AG09309 (cell line): ENCODE data around the gene NPM1.

ENCODE experiments used
- DNase-seq: peaks from one replicate; pipeline ENCODE4 v3.0.0-alpha.2; 2010; ENCODE audit warnings: low read depth
- H3K4me3 ChIP-seq: 2 replicates; pipeline ENCODE4 v1.5.1; 2011; ENCODE audit warnings: mild to moderate bottlenecking, low read depth, low read length, moderate library complexity; ENCODE audit not compliant: control insufficient read depth
- TF ChIP-seq, protein P1 (sequence below): IDR thresholded peaks from 2 replicates; pipeline ENCODE4 v1.5.1; 2011; ENCODE audit warnings: mild to moderate bottlenecking, low read depth, low read length, inconsistent platforms; ENCODE audit not compliant: insufficient read depth, control insufficient read depth; ENCODE audit errors: missing control alignments

The NPM1 gene

GRCh38 chr5:171444582-171444981, 56.9 kb downstream of the NPM1 start:
- TF ChIP-seq, protein P1, sequence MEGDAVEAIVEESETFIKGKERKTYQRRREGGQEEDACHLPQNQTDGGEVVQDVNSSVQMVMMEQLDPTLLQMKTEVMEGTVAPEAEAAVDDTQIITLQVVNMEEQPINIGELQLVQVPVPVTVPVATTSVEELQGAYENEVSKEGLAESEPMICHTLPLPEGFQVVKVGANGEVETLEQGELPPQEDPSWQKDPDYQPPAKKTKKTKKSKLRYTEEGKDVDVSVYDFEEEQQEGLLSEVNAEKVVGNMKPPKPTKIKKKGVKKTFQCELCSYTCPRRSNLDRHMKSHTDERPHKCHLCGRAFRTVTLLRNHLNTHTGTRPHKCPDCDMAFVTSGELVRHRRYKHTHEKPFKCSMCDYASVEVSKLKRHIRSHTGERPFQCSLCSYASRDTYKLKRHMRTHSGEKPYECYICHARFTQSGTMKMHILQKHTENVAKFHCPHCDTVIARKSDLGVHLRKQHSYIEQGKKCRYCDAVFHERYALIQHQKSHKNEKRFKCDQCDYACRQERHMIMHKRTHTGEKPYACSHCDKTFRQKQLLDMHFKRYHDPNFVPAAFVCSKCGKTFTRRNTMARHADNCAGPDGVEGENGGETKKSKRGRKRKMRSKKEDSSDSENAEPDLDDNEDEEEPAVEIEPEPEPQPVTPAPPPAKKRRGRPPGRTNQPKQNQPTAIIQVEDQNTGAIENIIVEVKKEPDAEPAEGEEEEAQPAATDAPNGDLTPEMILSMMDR: no peak
- H3K4me3 ChIP-seq: no peak overlapping the region
- no peak for DNase-seq

- no peak overlapping the region for H3K4me3 ChIP-seq
- DNase-seq: peak; percentile 32
- TF ChIP-seq, protein P1: no peak
Measured at GRCh38 chr5:171445644-171446516, 58.2 kb downstream of the NPM1 start.

GRCh38 chr5:171447226-171447625, 59.6 kb downstream of the NPM1 start:
- TF ChIP-seq, protein P1: no peak
- no peak overlapping the region for H3K4me3 ChIP-seq
- DNase-seq: no peak

- DNase-seq: no peak
- TF ChIP-seq, protein P1: no peak
Measured at GRCh38 chr5:171449426-171449825, 61.8 kb downstream of the NPM1 start.

DNA sequence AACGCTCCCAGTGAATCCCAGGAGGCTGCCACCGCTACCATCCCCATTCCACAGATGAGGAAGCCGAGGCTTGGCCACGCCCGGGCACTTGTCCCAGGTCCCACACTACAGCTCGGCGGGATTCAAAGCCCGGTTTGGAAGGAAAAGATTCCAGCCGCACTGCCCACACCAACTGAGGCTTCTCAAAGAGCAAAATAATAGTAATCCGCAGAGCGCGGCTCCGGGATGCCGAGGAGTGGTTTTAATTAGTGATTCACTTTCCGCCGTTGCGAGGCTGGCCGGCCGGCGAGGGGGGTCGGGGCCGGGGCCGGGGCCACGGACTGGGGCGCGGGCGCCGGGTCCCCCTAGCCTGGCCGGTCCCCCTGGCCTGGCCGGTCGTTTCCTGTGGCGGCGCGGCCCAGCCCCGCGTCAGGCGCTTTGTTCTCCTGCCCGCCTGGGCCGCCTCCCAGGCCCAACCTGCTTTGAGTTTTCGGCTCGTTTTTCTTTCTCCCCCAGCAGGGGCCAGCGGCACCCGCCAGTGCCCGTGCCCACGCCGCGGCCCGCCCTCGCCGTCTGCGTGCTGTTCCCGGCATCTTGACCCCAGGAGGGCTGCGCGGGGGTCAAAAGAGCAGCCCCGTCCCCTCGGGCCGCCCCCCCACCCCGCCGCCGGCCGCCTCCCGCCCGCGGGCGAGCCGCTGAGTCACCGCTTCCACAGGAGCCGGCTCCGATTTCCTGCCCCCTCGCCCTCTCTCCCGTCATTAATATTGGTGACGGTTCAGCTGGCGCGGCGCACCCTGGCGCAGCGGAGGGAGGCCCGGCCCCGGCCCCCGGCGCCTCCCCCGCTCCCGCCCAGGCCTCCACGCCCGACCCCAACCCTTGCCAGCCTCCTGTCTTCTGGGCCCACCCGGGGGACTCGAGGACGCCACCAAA, 63.0 kb downstream of the NPM1 start:
- H3K4me3 ChIP-seq: peak overlapping the region; percentile 26
- DNase-seq: peak; percentile 49
- TF ChIP-seq, protein P1: no peak

More at GRCh38 chr5:171449426-171449825, 61.8 kb downstream of the NPM1 start:
- H3K4me3 ChIP-seq: no peak overlapping the region

DNA sequence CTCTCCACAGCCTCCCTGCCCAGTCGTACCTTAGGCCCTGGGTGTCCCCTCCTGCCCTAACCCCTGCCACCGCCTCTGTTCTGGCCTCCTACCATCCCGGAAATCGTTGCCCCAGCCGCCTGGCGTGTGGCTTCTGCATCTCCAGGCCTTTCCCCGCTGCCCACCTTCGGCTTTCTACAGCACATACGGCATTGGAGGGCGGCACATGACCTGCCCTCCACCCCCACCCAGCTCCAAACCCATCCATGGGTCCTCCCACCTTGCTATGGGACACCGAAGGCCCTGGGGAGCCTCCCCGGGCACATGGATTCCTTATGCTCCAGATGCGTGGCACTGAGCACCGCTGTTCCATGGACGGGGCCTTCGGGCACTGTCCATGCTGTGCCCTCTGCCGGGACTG, 63.8 kb downstream of the NPM1 start:
- TF ChIP-seq, protein P1: no peak
- H3K4me3 ChIP-seq: peak overlapping the region; percentile 15
- DNase-seq: no peak
